HepG2 (cell line): ENCODE results near the gene SURF6. TPM values are rescaled to one million over a fixed set of nuclear protein-coding genes. Genes with fewer than 3 reads are reported as not detected.
A peak's percentile ranks its signal among the peaks of the same experiment; 100 is the strongest.

Experiments
- JUNB ChIP-seq: sonication (generic); formaldehyde crosslinking; IDR thresholded peaks from 2 replicates; pipeline ENCODE4 v1.8.0; 2022; ENCODE audit warnings: missing genetic modification reagents, mild to moderate bottlenecking, borderline replicate concordance
- KDM1A ChIP-seq: IDR thresholded peaks from 2 replicates; pipeline ENCODE4 v1.6.1; 2016; ENCODE audit warnings: missing compliant biosample characterization
- RBAK ChIP-seq: sonication (generic); formaldehyde crosslinking; IDR thresholded peaks from 2 replicates; pipeline ENCODE4 v1.5.1; 2020; ENCODE audit warnings: mild to moderate bottlenecking, missing genetic modification reagents
- ZNF841 ChIP-seq: sonication (generic); formaldehyde crosslinking; IDR thresholded peaks from 2 replicates; pipeline ENCODE4 v1.8.1; 2023; ENCODE audit warnings: missing genetic modification reagents, borderline replicate concordance
- polyA plus RNA-seq, 8 experiments: library from polyadenylated mRNA; depleted of rRNA in 3 of 8; stranded (reverse) in 7 of 8; unstranded in 1 of 8; fragments of >200 nt; fragmentation: Illumina TruSeq in 4 of 8; extraction: Trizol in 4 of 8; gene quantifications; 2 replicates each; pipeline versions ENCODE4 v1.2.1 to v1.2.3, GENCODE V29; 2011 to 2016; ENCODE audit warnings: low read depth in 4 of 8, missing spikeins in 1 of 8, mixed read lengths in 1 of 8; ENCODE audit not compliant: insufficient read depth in 1 of 8
- total RNA-seq, 5 experiments: library from RNA; depleted of rRNA; stranded (reverse); fragments of >200 nt; fragmentation: Illumina TruSeq; extraction: Trizol; gene quantifications; 2 replicates each; pipeline ENCODE4 v1.2.3, GENCODE V29; 2016; ENCODE audit warnings: low read depth in 1 of 5
- TF ChIP-seq, protein P1 (sequence below): IDR thresholded peaks from 2 replicates; pipeline ENCODE4 v1.6.1; 2016; ENCODE audit warnings: low read depth, missing genetic modification reagents, missing compliant biosample characterization
- TF ChIP-seq, protein P2 (sequence below), 2 experiments: sonication (generic) in 1 of 2; formaldehyde crosslinking in 1 of 2; IDR thresholded peaks; 2 replicates each; pipeline versions ENCODE4 v1.5.1 to v1.6.1; 2011 to 2020; ENCODE audit warnings: borderline replicate concordance in 1 of 2, low read depth in 1 of 2, low read length in 1 of 2, mild to moderate bottlenecking in 1 of 2, missing genetic modification reagents in 1 of 2, moderate library complexity in 1 of 2
- TF ChIP-seq, protein P3 (sequence below): sonication (generic); formaldehyde crosslinking; conservative IDR thresholded peaks from 2 replicates; pipeline ENCODE4 v1.8.0; 2022; ENCODE audit warnings: low read depth, missing genetic modification reagents
- TF ChIP-seq, protein P4 (sequence below): sonication (generic); formaldehyde crosslinking; IDR thresholded peaks from 2 replicates; pipeline ENCODE4 v1.4.0; 2020; ENCODE audit warnings: missing genetic modification reagents

The SURF6 gene
- total and polyA plus RNA-seq, 2 of the 13 experiments (the other 11 are each of a cell fraction or from before 2014, with no cell fraction given): 5.9 to 14.7 TPM

DNA sequence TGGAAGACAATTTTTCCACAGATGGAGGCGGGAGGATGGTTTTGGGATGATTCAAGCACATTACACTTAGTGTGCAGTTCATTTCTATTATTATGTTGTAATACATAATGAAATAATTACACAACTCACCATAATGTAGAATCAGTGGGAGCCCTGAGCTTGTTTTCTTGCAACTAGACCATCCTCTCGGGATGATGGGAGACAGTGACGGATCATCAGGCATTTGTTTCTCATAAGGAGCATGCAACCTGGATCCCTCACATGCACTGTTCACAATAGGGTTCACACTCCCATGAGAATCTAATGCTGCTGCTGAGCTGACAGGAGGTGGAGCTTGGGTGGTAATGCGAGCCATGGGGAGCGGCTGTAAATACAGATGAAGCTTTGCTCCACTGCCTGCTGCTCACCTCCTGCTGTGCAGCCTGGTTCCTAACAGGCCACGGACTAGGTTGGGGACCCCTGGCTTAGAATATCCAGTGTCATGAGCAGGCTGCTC lies 41.8 kb upstream of the SURF6 start (continued):
- TF ChIP-seq, protein P1, sequence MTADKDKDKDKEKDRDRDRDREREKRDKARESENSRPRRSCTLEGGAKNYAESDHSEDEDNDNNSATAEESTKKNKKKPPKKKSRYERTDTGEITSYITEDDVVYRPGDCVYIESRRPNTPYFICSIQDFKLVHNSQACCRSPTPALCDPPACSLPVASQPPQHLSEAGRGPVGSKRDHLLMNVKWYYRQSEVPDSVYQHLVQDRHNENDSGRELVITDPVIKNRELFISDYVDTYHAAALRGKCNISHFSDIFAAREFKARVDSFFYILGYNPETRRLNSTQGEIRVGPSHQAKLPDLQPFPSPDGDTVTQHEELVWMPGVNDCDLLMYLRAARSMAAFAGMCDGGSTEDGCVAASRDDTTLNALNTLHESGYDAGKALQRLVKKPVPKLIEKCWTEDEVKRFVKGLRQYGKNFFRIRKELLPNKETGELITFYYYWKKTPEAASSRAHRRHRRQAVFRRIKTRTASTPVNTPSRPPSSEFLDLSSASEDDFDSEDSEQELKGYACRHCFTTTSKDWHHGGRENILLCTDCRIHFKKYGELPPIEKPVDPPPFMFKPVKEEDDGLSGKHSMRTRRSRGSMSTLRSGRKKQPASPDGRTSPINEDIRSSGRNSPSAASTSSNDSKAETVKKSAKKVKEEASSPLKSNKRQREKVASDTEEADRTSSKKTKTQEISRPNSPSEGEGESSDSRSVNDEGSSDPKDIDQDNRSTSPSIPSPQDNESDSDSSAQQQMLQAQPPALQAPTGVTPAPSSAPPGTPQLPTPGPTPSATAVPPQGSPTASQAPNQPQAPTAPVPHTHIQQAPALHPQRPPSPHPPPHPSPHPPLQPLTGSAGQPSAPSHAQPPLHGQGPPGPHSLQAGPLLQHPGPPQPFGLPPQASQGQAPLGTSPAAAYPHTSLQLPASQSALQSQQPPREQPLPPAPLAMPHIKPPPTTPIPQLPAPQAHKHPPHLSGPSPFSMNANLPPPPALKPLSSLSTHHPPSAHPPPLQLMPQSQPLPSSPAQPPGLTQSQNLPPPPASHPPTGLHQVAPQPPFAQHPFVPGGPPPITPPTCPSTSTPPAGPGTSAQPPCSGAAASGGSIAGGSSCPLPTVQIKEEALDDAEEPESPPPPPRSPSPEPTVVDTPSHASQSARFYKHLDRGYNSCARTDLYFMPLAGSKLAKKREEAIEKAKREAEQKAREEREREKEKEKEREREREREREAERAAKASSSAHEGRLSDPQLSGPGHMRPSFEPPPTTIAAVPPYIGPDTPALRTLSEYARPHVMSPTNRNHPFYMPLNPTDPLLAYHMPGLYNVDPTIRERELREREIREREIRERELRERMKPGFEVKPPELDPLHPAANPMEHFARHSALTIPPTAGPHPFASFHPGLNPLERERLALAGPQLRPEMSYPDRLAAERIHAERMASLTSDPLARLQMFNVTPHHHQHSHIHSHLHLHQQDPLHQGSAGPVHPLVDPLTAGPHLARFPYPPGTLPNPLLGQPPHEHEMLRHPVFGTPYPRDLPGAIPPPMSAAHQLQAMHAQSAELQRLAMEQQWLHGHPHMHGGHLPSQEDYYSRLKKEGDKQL (CRISPR knock-in tag): no peak
- no peak for TF ChIP-seq RBAK (CRISPR knock-in tag)
- TF ChIP-seq, protein P2, sequence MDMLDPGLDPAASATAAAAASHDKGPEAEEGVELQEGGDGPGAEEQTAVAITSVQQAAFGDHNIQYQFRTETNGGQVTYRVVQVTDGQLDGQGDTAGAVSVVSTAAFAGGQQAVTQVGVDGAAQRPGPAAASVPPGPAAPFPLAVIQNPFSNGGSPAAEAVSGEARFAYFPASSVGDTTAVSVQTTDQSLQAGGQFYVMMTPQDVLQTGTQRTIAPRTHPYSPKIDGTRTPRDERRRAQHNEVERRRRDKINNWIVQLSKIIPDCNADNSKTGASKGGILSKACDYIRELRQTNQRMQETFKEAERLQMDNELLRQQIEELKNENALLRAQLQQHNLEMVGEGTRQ (IDR thresholded peaks at IDR 0.05; ENCODE audit: low read depth, low read length): no peak
- TF ChIP-seq, protein P2 (CRISPR knock-in tag; IDR thresholded peaks at IDR 0.05; ENCODE audit: borderline replicate concordance): no peak
- TF ChIP-seq, protein P3, sequence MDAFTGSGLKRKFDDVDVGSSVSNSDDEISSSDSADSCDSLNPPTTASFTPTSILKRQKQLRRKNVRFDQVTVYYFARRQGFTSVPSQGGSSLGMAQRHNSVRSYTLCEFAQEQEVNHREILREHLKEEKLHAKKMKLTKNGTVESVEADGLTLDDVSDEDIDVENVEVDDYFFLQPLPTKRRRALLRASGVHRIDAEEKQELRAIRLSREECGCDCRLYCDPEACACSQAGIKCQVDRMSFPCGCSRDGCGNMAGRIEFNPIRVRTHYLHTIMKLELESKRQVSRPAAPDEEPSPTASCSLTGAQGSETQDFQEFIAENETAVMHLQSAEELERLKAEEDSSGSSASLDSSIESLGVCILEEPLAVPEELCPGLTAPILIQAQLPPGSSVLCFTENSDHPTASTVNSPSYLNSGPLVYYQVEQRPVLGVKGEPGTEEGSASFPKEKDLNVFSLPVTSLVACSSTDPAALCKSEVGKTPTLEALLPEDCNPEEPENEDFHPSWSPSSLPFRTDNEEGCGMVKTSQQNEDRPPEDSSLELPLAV (CRISPR knock-in tag): no peak
- no peak for TF ChIP-seq ZNF841 (CRISPR knock-in tag)
- no peak for TF ChIP-seq JUNB
- TF ChIP-seq KDM1A (CRISPR knock-in tag): no peak
- TF ChIP-seq, protein P4, sequence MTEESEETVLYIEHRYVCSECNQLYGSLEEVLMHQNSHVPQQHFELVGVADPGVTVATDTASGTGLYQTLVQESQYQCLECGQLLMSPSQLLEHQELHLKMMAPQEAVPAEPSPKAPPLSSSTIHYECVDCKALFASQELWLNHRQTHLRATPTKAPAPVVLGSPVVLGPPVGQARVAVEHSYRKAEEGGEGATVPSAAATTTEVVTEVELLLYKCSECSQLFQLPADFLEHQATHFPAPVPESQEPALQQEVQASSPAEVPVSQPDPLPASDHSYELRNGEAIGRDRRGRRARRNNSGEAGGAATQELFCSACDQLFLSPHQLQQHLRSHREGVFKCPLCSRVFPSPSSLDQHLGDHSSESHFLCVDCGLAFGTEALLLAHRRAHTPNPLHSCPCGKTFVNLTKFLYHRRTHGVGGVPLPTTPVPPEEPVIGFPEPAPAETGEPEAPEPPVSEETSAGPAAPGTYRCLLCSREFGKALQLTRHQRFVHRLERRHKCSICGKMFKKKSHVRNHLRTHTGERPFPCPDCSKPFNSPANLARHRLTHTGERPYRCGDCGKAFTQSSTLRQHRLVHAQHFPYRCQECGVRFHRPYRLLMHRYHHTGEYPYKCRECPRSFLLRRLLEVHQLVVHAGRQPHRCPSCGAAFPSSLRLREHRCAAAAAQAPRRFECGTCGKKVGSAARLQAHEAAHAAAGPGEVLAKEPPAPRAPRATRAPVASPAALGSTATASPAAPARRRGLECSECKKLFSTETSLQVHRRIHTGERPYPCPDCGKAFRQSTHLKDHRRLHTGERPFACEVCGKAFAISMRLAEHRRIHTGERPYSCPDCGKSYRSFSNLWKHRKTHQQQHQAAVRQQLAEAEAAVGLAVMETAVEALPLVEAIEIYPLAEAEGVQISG (CRISPR knock-in tag): peak; percentile 39; the same call in 1 of the 2 replicates
